H7 (cell line): Measurements from ENCODE around the gene NOS1AP. TPM values are rescaled to one million over a fixed set of nuclear protein-coding genes. Genes with fewer than 3 reads are reported as not detected.

Experiments used
- DNase-seq: peaks from one replicate; pipeline ENCODE4 v3.0.0; 2012
- H3K27me3 ChIP-seq: 2 replicates; pipeline ENCODE4 v1.6.0; 2011; ENCODE audit warnings: mild to moderate bottlenecking, low read length; ENCODE audit not compliant: control insufficient read depth, insufficient read depth
- H3K36me3 ChIP-seq: replicated peaks from 2 replicates; pipeline ENCODE4 v1.5.1; 2011; ENCODE audit warnings: low read length; ENCODE audit not compliant: control insufficient read depth, insufficient read depth
- H3K4me3 ChIP-seq: 2 replicates; pipeline ENCODE4 v1.5.1; 2011; ENCODE audit warnings: low read depth, mild to moderate bottlenecking, control low read depth, low read length, moderate library complexity; ENCODE audit not compliant: insufficient read depth
- total RNA-seq: library from RNA; depleted of rRNA; stranded (reverse); fragments of >200 nt; shearing (Covaris generic); gene quantifications from 2 replicates; pipeline ENCODE4 v1.2.3, GENCODE V29; 2014

NOS1AP gene
- total RNA-seq, 1 experiment from 2014 or later = 5.4 TPM

GRCh38 chr1:162300057-162300917, 230.8 kb downstream of the NOS1AP start:
- DNase-seq = peak; percentile 68
- no peak overlapping the region for H3K4me3 ChIP-seq
- no peaks in the 10 kb centered on the region for H3K36me3 ChIP-seq
- H3K27me3 ChIP-seq = no peaks in the 10 kb centered on the region

DNA sequence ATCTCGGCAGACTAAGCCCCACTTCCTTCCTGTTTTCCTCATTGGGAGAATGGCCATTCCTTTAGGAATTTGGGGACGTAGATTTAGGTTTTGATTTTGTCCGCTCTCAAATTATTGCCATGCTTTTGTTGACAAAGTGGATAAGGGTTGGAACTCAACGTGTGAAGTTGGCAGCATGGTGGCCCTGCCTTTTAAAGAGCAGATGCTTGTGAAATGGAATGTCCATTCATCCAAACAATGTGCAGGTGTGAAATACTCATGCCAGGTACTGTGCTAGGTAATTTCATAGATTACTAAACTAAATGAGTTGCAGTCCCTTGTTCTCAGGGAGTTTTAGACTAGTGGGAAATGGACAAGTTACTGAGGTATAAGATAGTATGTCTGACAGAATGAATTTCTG, 232.2 kb downstream of the NOS1AP start:
- Histone ChIP-seq H3K36me3 (no peaks in the 10 kb centered on the region), H3K27me3 (no peaks in the 10 kb centered on the region), H3K4me3 (no peak overlapping the region)
- no peak for DNase-seq

DNA sequence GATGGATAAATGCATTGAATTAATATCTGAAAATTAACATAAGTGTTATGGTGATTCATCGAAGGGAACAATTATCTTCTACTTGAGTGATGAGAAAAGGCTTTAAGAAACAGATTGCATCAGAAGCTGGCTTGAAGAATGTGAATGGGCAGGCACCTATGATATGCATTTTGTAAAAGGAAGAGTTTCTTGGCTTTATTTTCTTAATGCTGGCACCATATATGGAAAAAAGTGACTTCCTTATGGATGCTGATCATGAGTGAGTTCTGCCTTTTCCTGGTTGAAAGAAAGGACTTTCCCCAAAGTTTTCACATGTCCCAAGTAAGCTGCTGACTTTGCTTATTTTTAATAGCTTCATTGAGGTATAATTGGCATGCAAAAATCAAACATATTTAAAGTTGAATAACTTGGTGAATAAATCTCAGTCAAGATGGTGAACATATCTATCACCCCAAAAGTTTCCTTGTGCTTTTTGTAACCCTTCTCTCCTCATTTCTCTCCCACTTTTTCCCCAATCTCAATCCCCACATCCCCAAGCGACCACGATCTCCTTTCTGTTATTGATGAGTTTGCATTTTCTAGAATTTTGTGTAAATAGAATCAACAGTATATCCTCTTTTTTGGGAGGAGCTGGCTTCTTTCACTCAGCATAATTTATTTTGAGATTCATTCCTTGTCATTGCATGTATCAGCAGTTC, 233.0 kb downstream of the NOS1AP start:
- H3K27me3 ChIP-seq = no peaks in the 10 kb centered on the region
- no peak overlapping the region for H3K4me3 ChIP-seq
- H3K36me3 ChIP-seq = no peaks in the 10 kb centered on the region
- DNase-seq = no peak

- H3K27me3 ChIP-seq = no peaks in the 10 kb centered on the region
- H3K4me3 ChIP-seq = no peak overlapping the region
- H3K36me3 ChIP-seq = no peaks in the 10 kb centered on the region
- no peak for DNase-seq
These were observed 233.5 kb downstream of the NOS1AP start for GRCh38 chr1:162303004-162303344.

GRCh38 chr1:162304736-162305135, 235.2 kb downstream of the NOS1AP start:
- H3K4me3 ChIP-seq = no peak overlapping the region
- H3K27me3 ChIP-seq = no peaks in the 10 kb centered on the region
- H3K36me3 ChIP-seq = no peaks in the 10 kb centered on the region
- DNase-seq = no peak

DNA sequence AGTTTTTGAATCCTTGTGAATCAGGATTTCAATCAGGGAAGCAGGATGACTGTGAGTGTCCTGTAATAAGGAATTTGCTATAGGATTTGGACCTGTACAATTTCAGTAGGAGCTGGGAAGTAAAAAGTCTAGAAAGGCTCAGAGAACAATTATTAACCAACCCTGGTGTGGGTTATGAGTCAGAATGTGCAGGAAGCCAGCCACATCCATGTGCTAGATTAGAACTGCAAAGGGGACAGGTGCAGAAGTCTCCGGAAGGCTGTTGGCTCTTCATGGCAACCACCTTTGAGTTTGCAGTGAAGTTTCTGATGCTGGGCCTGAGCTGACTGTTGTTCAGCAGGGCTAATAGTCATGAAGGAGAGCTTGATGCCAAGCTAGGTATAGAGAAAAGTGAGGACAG, 236.5 kb downstream of the NOS1AP start:
- no peak for DNase-seq
- H3K27me3 ChIP-seq = no peaks in the 10 kb centered on the region
- no peaks in the 10 kb centered on the region for H3K36me3 ChIP-seq
- no peak overlapping the region for H3K4me3 ChIP-seq

DNA sequence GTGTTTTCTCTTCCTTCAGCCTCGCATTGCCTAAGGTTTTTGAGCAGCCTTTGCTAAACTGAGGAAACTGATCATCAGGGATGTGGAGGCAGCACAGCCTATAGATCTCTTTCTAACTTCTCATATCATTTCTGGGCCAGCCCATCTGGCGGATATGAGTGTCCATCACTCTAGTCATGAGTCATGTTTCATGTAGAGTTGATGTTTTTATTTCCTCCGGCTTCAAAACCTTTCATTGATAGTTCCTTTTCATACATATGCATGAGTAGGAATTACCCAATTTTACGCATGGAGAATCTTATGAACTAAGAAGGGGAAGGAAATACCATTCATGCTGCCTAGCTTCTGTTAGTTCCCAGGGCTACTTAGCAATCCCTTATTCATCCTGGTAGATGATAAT, 240.8 kb downstream of the NOS1AP start:
- Histone ChIP-seq H3K27me3 (no peaks in the 10 kb centered on the region), H3K4me3 (no peak overlapping the region), H3K36me3 (no peaks in the 10 kb centered on the region)
- no peak for DNase-seq

GRCh38 chr1:162314206-162314605, 244.7 kb downstream of the NOS1AP start:
- Histone ChIP-seq H3K36me3 (no peaks in the 10 kb centered on the region), H3K4me3 (no peak overlapping the region), H3K27me3 (no peaks in the 10 kb centered on the region)
- DNase-seq = no peak

DNA sequence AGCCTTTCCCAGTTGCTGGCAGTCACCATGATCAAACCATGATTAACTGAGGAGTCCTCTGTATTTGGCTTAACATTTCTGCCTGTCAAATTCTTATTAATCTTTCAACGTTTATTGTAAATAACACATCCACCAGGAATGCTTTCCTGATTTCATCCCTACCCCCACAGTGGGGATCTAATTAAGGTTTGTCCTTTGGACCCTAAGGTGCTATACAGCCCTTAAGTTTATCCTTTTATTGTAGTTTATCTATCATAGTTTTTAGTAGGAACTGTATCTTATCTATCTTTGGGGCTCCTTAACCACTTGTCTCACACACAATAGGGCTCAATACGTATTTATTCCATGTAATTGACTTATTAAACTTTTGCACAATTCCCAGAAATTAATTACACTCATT, 246.2 kb downstream of the NOS1AP start:
- no peak overlapping the region for H3K4me3 ChIP-seq
- H3K27me3 ChIP-seq = no peaks in the 10 kb centered on the region
- no peak for DNase-seq
- no peaks in the 10 kb centered on the region for H3K36me3 ChIP-seq

DNA sequence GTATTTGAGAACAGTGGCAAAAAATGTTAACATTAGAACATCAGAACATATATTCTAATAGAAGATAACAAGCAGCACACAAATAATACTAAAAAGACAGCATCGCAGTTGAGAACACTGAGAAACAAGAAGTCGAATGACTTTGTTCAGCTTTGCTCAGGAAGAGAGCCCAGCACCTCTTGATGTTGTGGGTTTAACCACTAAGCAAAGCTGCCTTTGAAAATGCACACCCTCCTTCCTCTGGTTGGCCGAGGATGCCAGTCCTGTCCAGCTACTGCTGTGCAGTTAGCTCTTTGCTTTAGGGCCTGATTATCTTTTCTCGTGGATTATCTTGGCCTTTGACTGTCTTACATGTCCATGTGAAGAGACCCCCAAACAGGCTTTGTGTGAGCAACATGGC, 246.7 kb downstream of the NOS1AP start:
- Histone ChIP-seq H3K4me3 (no peak overlapping the region), H3K27me3 (no peaks in the 10 kb centered on the region), H3K36me3 (no peaks in the 10 kb centered on the region)
- no peak for DNase-seq

DNA sequence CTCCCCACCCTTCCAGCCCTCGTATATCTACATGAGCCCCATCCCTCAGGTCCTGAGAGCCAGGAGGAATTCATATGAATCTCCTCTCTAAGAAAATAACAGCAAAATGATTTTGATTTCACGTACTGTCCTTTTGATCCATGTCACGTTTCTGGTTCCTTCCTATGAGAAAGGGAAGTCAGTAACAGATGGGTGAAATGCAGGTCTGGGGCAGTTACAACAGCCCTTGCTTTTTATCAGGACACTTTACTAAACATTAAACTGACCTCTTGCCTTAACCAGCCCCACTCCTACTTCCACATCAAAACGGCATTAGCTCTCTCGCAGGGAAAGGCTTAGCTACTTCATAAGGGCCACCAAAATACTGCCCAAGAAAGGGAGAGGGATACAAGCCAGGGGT, 248.1 kb downstream of the NOS1AP start:
- Histone ChIP-seq H3K4me3 (no peak overlapping the region), H3K27me3 (no peaks in the 10 kb centered on the region), H3K36me3 (no peaks in the 10 kb centered on the region)
- DNase-seq = no peak

DNA sequence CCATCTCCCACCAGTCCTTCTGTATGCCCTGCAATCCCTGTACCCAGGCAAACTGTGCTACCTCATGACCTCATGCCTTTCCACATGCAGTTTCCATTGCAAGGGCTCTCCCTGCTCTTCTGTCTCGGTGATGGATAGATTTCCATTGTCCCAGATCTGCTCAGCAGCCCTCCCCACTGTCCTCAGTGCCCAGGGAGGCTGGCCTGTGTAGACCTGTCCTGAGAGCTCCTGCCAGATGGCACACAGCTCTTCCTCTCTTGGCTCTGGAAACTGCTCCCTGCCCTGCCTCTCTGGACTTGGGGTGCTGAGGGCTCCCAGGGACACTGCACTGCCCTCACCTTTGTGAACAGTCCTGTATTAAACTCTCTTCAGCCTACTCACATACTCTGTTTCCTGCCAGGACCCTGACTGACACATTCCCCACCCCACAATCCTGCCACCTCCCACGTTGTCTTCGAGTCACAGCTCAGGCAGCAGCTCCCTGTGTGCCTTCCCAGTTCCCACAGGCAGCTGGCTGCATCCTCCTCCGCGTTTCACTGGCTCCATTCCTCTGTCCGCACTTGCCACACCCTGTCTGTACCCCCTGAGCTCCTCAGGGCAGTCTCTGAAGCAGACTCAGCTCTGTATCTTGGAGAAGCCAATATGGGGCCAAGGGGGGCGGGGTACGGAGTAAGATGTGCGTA, 250.1 kb downstream of the NOS1AP start:
- no peak overlapping the region for H3K4me3 ChIP-seq
- H3K27me3 ChIP-seq = no peaks in the 10 kb centered on the region
- no peaks in the 10 kb centered on the region for H3K36me3 ChIP-seq
- DNase-seq = no peak

- no peak for DNase-seq
- Histone ChIP-seq H3K4me3 (no peak overlapping the region), H3K36me3 (no peaks in the 10 kb centered on the region), H3K27me3 (no peaks in the 10 kb centered on the region)
These were observed 252.4 kb downstream of the NOS1AP start for GRCh38 chr1:162321809-162322422.

DNA sequence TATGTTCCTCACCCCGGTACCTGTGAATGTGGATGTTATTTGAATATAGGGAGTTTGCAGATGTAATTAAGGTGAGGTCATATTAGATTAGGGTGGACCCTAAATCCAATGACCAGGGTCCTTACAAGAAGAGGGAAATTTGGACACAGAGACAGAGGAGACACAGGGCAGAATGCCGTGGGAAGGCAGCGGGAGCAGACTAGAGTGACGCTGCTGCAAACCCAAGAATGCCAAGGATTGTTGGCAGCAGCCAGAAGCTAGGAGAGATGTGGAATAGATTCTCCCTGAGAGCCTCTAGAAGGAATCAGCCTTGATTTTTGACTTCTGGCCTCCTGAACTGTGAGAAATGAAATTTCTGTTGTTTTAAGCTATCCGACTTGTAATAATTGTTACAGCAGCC, 253.5 kb downstream of the NOS1AP start:
- Histone ChIP-seq H3K4me3 (no peak overlapping the region), H3K27me3 (no peaks in the 10 kb centered on the region), H3K36me3 (no peaks in the 10 kb centered on the region)
- no peak for DNase-seq

GRCh38 chr1:162324396-162324795, 254.9 kb downstream of the NOS1AP start:
- Histone ChIP-seq H3K27me3 (no peaks in the 10 kb centered on the region), H3K4me3 (no peak overlapping the region), H3K36me3 (no peaks in the 10 kb centered on the region)
- no peak for DNase-seq
